Breast epithelium (tissue), 3 donors: ENCODE data around the gene SLC37A4.

Source experiments
- CTCF ChIP-seq, 3 donors: fragments of 450-650 bp; IDR thresholded peaks; one replicate each; pipeline ENCODE4 v1.5.1; 2016 to 2017; ENCODE audit warnings: antibody characterized with exemption in 3 of 3, mild to moderate bottlenecking in 3 of 3, moderate library complexity in 3 of 3
- POLR2A ChIP-seq: fragments of 450-650 bp; IDR thresholded peaks from one replicate; pipeline ENCODE4 v1.6.1; 2016; ENCODE audit warnings: antibody characterized with exemption, mild to moderate bottlenecking, moderate library complexity

- TF ChIP-seq POLR2A: no peak
- no peak for TF ChIP-seq CTCF (IDR thresholded peaks at IDR 0.05)
These were observed 14.0 kb upstream of the SLC37A4 start for GRCh38 chr11:119044708-119045107.
